Caco-2 (cell line): ENCODE measurements around the gene SIX5. TPM values are rescaled to one million over a fixed set of nuclear protein-coding genes. Genes with fewer than 3 reads are reported as not detected.

Experiments used
- BruUV-seq: library from RNA; stranded (reverse); fragments of 400-500 nt; replicated peaks from 2 replicates; lab custom pipeline; 2021; lab: Mats Ljungman, UMichigan
- CTCF ChIA-PET: fragments of 300-600 bp; sonication (Branson Sonifier 250); formaldehyde crosslinking; loops from one replicate; lab custom pipeline; 2022; ENCODE audit warnings: antibody characterized with exemption; lab: Charles Lee
- POLR2A ChIA-PET: fragments of 300-600 bp; sonication (Branson Sonifier 250); formaldehyde crosslinking; loops from one replicate; lab custom pipeline; 2022; ENCODE audit warnings: antibody characterized with exemption; lab: Charles Lee
- DNase-seq, 2 experiments: peaks; one replicate each; pipeline versions ENCODE4 v3.0.0 to v3.0.0-alpha.2; 2020 to 2022
- H3K27me3 ChIP-seq: replicated peaks from 2 replicates; pipeline ENCODE4 v1.6.0; 2011; ENCODE audit warnings: low read length; ENCODE audit not compliant: control insufficient read depth, insufficient read depth
- H3K36me3 ChIP-seq: 2 replicates; pipeline ENCODE4 v1.5.1; 2011; ENCODE audit warnings: low read length; ENCODE audit not compliant: control insufficient read depth, insufficient read depth
- H3K4me1 ChIP-seq: fragments of 250-450 bp; sonication (Bioruptor Pico); 2 replicates; pipeline ENCODE4 v1.5.1; 2020; ENCODE audit warnings: mild to moderate bottlenecking
- H3K4me3 ChIP-seq: 2 replicates; pipeline ENCODE4 v1.5.1; 2011; ENCODE audit warnings: low read depth, mild to moderate bottlenecking, control low read depth, low read length
- H3K9me3 ChIP-seq: fragments of 250-450 bp; sonication (Bioruptor Pico); 2 replicates; pipeline ENCODE4 v1.5.1; 2020; ENCODE audit warnings: mild to moderate bottlenecking, moderate library complexity
- H3K27ac Mint-ChIP-seq: one replicate; pipeline ENCODE4 v1.8.0; 2022; ENCODE audit warnings: mixed read lengths; ENCODE audit not compliant: unreplicated experiment
- H3K27me3 Mint-ChIP-seq: one replicate; pipeline ENCODE4 v1.8.0; 2022; ENCODE audit warnings: mixed read lengths; ENCODE audit not compliant: insufficient read depth, unreplicated experiment
- H3K36me3 Mint-ChIP-seq: one replicate; pipeline ENCODE4 v1.8.0; 2022; ENCODE audit warnings: mild to moderate bottlenecking, mixed read lengths; ENCODE audit not compliant: insufficient read depth, unreplicated experiment
- H3K4me1 Mint-ChIP-seq: one replicate; pipeline ENCODE4 v1.8.0; 2022; ENCODE audit warnings: low read depth, mixed read lengths; ENCODE audit not compliant: unreplicated experiment
- H3K4me3 Mint-ChIP-seq: one replicate; pipeline ENCODE4 v1.8.0; 2022; ENCODE audit warnings: mild to moderate bottlenecking, moderate library complexity, mixed read lengths; ENCODE audit not compliant: unreplicated experiment
- H3K9me3 Mint-ChIP-seq: one replicate; pipeline ENCODE4 v1.8.0; 2022; ENCODE audit warnings: mixed read lengths; ENCODE audit not compliant: unreplicated experiment
- intact Hi-C: fragments of 100-400 bp; cut with micrococcal nuclease; formaldehyde crosslinking; loops from one replicate; pipeline ENCODE4 v1.10.0; 2022; ENCODE audit not compliant: unreplicated experiment
- total RNA-seq: library from RNA; stranded (reverse); gene quantifications from 2 replicates; pipeline ENCODE4 v1.2.3, GENCODE V29; 2022
- TF ChIP-seq, protein P1 (sequence below), 2 experiments: fragments of 200-600 bp in 1 of 2; IDR thresholded peaks; 1 replicate in 1 of 2; 2 replicates in 1 of 2; pipeline versions ENCODE4 v1.5.1 to v1.8.0; 2011 to 2022; ENCODE audit warnings: antibody characterized with exemption in 1 of 2, control low read depth in 1 of 2, inconsistent platforms in 1 of 2, low read depth in 1 of 2, low read length in 1 of 2, mild to moderate bottlenecking in 1 of 2, moderate library complexity in 1 of 2; ENCODE audit not compliant: insufficient read depth in 1 of 2, severe bottlenecking in 1 of 2, unreplicated experiment in 1 of 2

Gene SIX5
- total RNA-seq, 1 experiment from 2014 or later: 28.6 TPM

GRCh38 chr19:45782162-45782691 lies 13.2 kb upstream of the SIX5 start, which contains the start of gene DMPK:
TSS of gene DMPK (minus strand) at chr19:45782490. CDS start at chr19:45782352, 138 bp downstream.
- H3K9me3 Mint-ChIP-seq: no peaks in the 10 kb centered on the region
- POLR2A ChIA-PET: interaction anchor here (0.5 to 1.3 kb wide), 10 partner anchors 7 to 1114 kb away, joined by 3 to 14 read pairs (median 5); partner anchors contain the start of genes CCDC61, QPCTL and SYMPK
- H3K27me3 ChIP-seq: no peaks in the 10 kb centered on the region
- no TSS peak for BruUV-seq
- peaks cover 15% of the 10 kb centered on the region for H3K4me1 ChIP-seq
- H3K36me3 ChIP-seq: no peaks in the 10 kb centered on the region
- no peaks in the 10 kb centered on the region for H3K27me3 Mint-ChIP-seq
- H3K4me1 Mint-ChIP-seq: peaks cover 18% of the 10 kb centered on the region
- H3K4me3 Mint-ChIP-seq: no peak within 1 kb of the TSS
- H3K4me3 ChIP-seq: peak within 1 kb of the TSS; percentile 21
- peak in 1 of 2 experiments; percentile 47 for DNase-seq
- intact Hi-C loops: no loop called here
- H3K9me3 ChIP-seq: no peaks in the 10 kb centered on the region
- TF ChIP-seq, protein P1, sequence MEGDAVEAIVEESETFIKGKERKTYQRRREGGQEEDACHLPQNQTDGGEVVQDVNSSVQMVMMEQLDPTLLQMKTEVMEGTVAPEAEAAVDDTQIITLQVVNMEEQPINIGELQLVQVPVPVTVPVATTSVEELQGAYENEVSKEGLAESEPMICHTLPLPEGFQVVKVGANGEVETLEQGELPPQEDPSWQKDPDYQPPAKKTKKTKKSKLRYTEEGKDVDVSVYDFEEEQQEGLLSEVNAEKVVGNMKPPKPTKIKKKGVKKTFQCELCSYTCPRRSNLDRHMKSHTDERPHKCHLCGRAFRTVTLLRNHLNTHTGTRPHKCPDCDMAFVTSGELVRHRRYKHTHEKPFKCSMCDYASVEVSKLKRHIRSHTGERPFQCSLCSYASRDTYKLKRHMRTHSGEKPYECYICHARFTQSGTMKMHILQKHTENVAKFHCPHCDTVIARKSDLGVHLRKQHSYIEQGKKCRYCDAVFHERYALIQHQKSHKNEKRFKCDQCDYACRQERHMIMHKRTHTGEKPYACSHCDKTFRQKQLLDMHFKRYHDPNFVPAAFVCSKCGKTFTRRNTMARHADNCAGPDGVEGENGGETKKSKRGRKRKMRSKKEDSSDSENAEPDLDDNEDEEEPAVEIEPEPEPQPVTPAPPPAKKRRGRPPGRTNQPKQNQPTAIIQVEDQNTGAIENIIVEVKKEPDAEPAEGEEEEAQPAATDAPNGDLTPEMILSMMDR (IDR thresholded peaks at IDR 0.05; ENCODE audit: insufficient read depth in 1 of 2, low read depth in 1 of 2, low read length in 1 of 2, severe bottlenecking in 1 of 2, unreplicated experiment in 1 of 2): no peak
- no peak within 1 kb of the TSS for H3K27ac Mint-ChIP-seq
- H3K36me3 Mint-ChIP-seq: peaks cover 63% of the 10 kb centered on the region
- CTCF ChIA-PET: interaction anchor here (0.5 to 2.7 kb wide), 10 partner anchors 8 to 613 kb away, joined by 3 to 10 read pairs (median 6); partner anchors contain the start of gene DMWD

DNA sequence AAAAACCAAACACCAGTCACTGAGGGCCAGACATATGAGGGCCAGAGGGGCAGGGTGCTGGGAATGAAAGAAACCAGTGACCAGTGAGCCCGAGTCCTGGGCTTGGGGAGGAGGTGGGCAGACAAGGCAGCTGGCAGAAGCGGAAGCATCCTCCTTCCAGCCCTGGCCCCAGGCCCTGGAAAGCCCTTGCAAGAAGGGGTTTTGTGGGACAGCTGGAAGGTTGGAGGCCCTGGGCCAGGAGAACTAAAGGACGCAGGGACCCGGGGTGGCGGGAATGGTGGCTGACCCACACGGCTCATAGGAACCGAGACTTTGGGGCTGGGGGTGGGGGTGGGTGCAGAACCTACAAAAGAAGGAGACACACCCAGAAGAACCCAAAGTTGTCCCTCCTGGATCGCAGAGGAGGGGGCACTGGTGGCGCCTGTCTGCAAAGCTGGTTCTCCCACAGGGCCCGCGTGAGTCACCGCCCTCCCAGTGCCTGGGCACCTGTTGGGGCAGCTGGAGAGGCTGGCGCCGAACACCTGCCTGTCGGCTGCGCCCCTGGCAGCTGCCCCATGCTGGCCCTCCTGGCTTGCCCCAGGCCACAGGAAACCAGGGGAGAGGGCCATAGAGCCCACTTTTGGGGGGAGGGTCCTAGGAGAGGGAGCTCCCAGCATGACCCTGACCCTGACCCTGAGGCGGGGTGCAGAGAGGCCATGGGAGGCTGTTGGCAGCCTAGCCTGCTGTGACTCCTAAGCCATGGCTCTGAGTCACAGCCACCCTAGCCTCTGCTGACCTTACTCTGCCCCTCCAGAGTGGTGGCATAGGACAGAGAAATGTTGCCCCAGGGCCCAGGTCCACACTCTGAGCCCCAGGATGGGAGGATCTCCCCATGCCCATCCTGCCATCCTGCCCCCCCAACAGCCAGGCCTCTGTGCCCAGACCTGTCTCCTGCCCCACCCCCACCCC lies 12.4 kb upstream of the SIX5 start:
- Histone ChIP-seq H3K4me3 (peak overlapping the region; percentile 21), H3K9me3 (no peaks in the 10 kb centered on the region), H3K4me1 (peaks cover 15% of the 10 kb centered on the region), H3K36me3 (no peaks in the 10 kb centered on the region), H3K27me3 (no peaks in the 10 kb centered on the region)
- no peak overlapping the region for H3K4me3 Mint-ChIP-seq
- DNase-seq: no peak
- CTCF ChIA-PET: interaction anchor here (1.7 to 2.7 kb wide), 2 partner anchors 11 to 18 kb away, joined by 10 read pairs; no protein-coding TSS in a partner anchor
- POLR2A ChIA-PET: interaction anchor here (0.5 to 1.2 kb wide), 2 partner anchors 19 to 214 kb away, joined by 4 to 14 read pairs; partner anchors contain the start of gene CCDC61
- no peaks in the 10 kb centered on the region for H3K9me3 Mint-ChIP-seq
- H3K36me3 Mint-ChIP-seq: peaks cover 67% of the 10 kb centered on the region
- H3K27ac Mint-ChIP-seq: no peak overlapping the region
- intact Hi-C loops: no loop called here
- H3K4me1 Mint-ChIP-seq: peaks cover 18% of the 10 kb centered on the region
- no peaks in the 10 kb centered on the region for H3K27me3 Mint-ChIP-seq
- BruUV-seq: no TSS peak
- TF ChIP-seq, protein P1 (IDR thresholded peaks at IDR 0.05; ENCODE audit: insufficient read depth in 1 of 2, low read depth in 1 of 2, low read length in 1 of 2, severe bottlenecking in 1 of 2, unreplicated experiment in 1 of 2): no peak
